HepG2 (cell line): Measurements from ENCODE around the gene DUS1L. TPM values are rescaled to one million over a fixed set of nuclear protein-coding genes. Genes with fewer than 3 reads are reported as not detected.

Experiments
- ATRX ChIP-seq: sonication (generic); formaldehyde crosslinking; IDR thresholded peaks from 2 replicates; pipeline ENCODE4 v1.4.0; 2020; ENCODE audit warnings: missing genetic modification reagents, borderline replicate concordance
- KDM4B ChIP-seq: sonication (generic); formaldehyde crosslinking; IDR thresholded peaks from 2 replicates; pipeline ENCODE4 v1.4.0; 2020; ENCODE audit warnings: missing genetic modification reagents
- KLF11 ChIP-seq: IDR thresholded peaks from 2 replicates; pipeline ENCODE4 v1.6.1; 2016; ENCODE audit warnings: missing compliant biosample characterization
- PHF21A ChIP-seq: sonication (generic); formaldehyde crosslinking; IDR thresholded peaks from 2 replicates; pipeline ENCODE4 v1.5.0; 2020; ENCODE audit warnings: mild to moderate bottlenecking, missing genetic modification reagents
- SIX1 ChIP-seq: sonication (generic); formaldehyde crosslinking; IDR thresholded peaks from 2 replicates; pipeline ENCODE4 v1.4.0; 2020; ENCODE audit warnings: missing genetic modification reagents, borderline replicate concordance
- TGIF2 ChIP-seq: IDR thresholded peaks from 2 replicates; pipeline ENCODE4 v1.6.1; 2016; ENCODE audit warnings: control low read depth, missing compliant biosample characterization
- ZNF124 ChIP-seq: sonication (generic); formaldehyde crosslinking; IDR thresholded peaks from 2 replicates; pipeline ENCODE4 v1.4.0; 2020; ENCODE audit warnings: missing genetic modification reagents
- ZNF3 ChIP-seq: IDR thresholded peaks from 2 replicates; pipeline ENCODE4 v1.7.0; 2017; ENCODE audit warnings: inconsistent platforms
- ZNF329 ChIP-seq: sonication (generic); formaldehyde crosslinking; IDR thresholded peaks from 2 replicates; pipeline ENCODE4 v1.9.0; 2021; ENCODE audit warnings: low read depth, mild to moderate bottlenecking, missing genetic modification reagents
- ZNF33B ChIP-seq: sonication (generic); formaldehyde crosslinking; IDR thresholded peaks from 2 replicates; pipeline ENCODE4 v1.5.1; 2020; ENCODE audit warnings: mild to moderate bottlenecking, missing genetic modification reagents
- ZNF501 ChIP-seq: sonication (generic); formaldehyde crosslinking; IDR thresholded peaks from 2 replicates; pipeline ENCODE4 v1.5.1; 2020; ENCODE audit warnings: mild to moderate bottlenecking, moderate library complexity, missing genetic modification reagents
- ZNF720 ChIP-seq: sonication (generic); formaldehyde crosslinking; IDR thresholded peaks from 2 replicates; pipeline ENCODE4 v1.4.0; 2020; ENCODE audit warnings: missing genetic modification reagents
- polyA plus RNA-seq, 8 experiments: library from polyadenylated mRNA; depleted of rRNA in 3 of 8; stranded (reverse) in 7 of 8; unstranded in 1 of 8; fragments of >200 nt; fragmentation: Illumina TruSeq in 4 of 8; extraction: Trizol in 4 of 8; gene quantifications; 2 replicates each; pipeline versions ENCODE4 v1.2.1 to v1.2.3, GENCODE V29; 2011 to 2016; ENCODE audit warnings: low read depth in 4 of 8, missing spikeins in 1 of 8, mixed read lengths in 1 of 8; ENCODE audit not compliant: insufficient read depth in 1 of 8
- total RNA-seq, 5 experiments: library from RNA; depleted of rRNA; stranded (reverse); fragments of >200 nt; fragmentation: Illumina TruSeq; extraction: Trizol; gene quantifications; 2 replicates each; pipeline ENCODE4 v1.2.3, GENCODE V29; 2016; ENCODE audit warnings: low read depth in 1 of 5
- TF ChIP-seq, protein P1 (sequence below): sonication (generic); formaldehyde crosslinking; IDR thresholded peaks from one replicate; pipeline ENCODE4 v1.5.1; 2020; ENCODE audit warnings: mild to moderate bottlenecking, missing genetic modification reagents; ENCODE audit errors: not compliant biosample characterization
- TF ChIP-seq, protein P2 (sequence below): sonication (generic); formaldehyde crosslinking; IDR thresholded peaks from 2 replicates; pipeline ENCODE4 v1.4.0; 2020; ENCODE audit warnings: missing genetic modification reagents
- TF ChIP-seq, protein P3 (sequence below): sonication (generic); formaldehyde crosslinking; IDR thresholded peaks from 2 replicates; pipeline ENCODE4 v1.5.0; 2020; ENCODE audit warnings: missing genetic modification reagents, mild to moderate bottlenecking, borderline replicate concordance
- TF ChIP-seq, protein P4 (sequence below): IDR thresholded peaks from 2 replicates; pipeline ENCODE4 v1.6.1; 2016; ENCODE audit warnings: low read depth, control low read depth
- TF ChIP-seq, protein P5 (sequence below): sonication (generic); formaldehyde crosslinking; IDR thresholded peaks from 2 replicates; pipeline ENCODE4 v1.5.0; 2020; ENCODE audit warnings: missing genetic modification reagents

The DUS1L gene
- total and polyA plus RNA-seq, 2 of the 13 experiments (the other 11 are each of a cell fraction or from before 2014, with no cell fraction given) = 81.0 to 109 TPM

DNA sequence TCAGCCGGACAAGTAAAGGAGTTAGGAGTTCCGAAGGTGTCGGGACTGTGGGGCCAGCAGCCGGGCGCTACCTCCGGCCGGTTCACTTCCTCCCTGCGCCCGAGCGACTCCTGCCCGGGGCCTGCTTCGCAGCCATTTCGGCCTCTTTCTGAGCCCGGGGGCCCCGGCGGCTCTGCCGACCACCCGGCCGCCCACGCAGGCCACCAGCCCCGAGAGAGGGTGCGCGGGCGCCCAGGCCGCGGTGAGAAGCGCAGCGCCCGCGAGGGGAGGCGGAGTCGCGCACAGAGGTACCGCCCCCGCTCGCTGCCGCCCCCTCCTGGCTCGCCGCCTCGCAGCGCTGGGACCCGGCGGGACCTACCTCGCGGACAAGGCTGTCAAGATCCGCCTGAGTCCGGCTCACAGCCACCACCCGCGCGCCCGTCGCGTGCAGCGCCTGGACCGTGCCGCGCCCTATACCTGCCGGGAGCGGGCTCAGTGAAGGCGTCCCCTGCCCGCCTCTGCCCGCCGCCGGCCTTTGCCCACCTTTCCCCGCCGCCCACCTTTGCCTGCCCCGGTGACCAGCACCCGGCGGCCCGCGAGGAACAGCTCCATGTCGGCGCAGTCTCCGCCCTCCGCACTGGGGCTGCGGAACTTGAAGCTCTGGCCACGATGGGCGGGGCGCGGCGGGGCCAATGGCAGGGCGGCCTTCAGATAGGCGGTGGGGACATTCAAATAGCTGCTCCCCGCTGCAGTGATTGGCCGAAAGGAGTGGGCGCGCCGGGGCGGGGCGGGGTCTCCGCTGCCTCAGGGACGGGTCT is 28.3 kb downstream of the DUS1L start, which contains the start of gene DCXR (continued):
- TF ChIP-seq KDM4B (CRISPR knock-in tag) (peak; percentile 80; the same call in 1 of the 2 replicates), ZNF329 (CRISPR knock-in tag) (no peak), ZNF33B (CRISPR knock-in tag) (peak; percentile 94), ATRX (CRISPR knock-in tag) (no peak), SIX1 (no peak), ZNF124 (CRISPR knock-in tag) (peak; percentile 77; the same call in 1 of the 2 replicates), ZNF501 (CRISPR knock-in tag) (peak; percentile 100), TGIF2 (peak; percentile 87), PHF21A (CRISPR knock-in tag) (peak; percentile 88), KLF11 (CRISPR knock-in tag) (peak; percentile 96; the same call in 1 of the 2 replicates), ZNF720 (CRISPR knock-in tag) (no peak), ZNF3 (CRISPR knock-in tag) (no peak)
- TF ChIP-seq, protein P1, sequence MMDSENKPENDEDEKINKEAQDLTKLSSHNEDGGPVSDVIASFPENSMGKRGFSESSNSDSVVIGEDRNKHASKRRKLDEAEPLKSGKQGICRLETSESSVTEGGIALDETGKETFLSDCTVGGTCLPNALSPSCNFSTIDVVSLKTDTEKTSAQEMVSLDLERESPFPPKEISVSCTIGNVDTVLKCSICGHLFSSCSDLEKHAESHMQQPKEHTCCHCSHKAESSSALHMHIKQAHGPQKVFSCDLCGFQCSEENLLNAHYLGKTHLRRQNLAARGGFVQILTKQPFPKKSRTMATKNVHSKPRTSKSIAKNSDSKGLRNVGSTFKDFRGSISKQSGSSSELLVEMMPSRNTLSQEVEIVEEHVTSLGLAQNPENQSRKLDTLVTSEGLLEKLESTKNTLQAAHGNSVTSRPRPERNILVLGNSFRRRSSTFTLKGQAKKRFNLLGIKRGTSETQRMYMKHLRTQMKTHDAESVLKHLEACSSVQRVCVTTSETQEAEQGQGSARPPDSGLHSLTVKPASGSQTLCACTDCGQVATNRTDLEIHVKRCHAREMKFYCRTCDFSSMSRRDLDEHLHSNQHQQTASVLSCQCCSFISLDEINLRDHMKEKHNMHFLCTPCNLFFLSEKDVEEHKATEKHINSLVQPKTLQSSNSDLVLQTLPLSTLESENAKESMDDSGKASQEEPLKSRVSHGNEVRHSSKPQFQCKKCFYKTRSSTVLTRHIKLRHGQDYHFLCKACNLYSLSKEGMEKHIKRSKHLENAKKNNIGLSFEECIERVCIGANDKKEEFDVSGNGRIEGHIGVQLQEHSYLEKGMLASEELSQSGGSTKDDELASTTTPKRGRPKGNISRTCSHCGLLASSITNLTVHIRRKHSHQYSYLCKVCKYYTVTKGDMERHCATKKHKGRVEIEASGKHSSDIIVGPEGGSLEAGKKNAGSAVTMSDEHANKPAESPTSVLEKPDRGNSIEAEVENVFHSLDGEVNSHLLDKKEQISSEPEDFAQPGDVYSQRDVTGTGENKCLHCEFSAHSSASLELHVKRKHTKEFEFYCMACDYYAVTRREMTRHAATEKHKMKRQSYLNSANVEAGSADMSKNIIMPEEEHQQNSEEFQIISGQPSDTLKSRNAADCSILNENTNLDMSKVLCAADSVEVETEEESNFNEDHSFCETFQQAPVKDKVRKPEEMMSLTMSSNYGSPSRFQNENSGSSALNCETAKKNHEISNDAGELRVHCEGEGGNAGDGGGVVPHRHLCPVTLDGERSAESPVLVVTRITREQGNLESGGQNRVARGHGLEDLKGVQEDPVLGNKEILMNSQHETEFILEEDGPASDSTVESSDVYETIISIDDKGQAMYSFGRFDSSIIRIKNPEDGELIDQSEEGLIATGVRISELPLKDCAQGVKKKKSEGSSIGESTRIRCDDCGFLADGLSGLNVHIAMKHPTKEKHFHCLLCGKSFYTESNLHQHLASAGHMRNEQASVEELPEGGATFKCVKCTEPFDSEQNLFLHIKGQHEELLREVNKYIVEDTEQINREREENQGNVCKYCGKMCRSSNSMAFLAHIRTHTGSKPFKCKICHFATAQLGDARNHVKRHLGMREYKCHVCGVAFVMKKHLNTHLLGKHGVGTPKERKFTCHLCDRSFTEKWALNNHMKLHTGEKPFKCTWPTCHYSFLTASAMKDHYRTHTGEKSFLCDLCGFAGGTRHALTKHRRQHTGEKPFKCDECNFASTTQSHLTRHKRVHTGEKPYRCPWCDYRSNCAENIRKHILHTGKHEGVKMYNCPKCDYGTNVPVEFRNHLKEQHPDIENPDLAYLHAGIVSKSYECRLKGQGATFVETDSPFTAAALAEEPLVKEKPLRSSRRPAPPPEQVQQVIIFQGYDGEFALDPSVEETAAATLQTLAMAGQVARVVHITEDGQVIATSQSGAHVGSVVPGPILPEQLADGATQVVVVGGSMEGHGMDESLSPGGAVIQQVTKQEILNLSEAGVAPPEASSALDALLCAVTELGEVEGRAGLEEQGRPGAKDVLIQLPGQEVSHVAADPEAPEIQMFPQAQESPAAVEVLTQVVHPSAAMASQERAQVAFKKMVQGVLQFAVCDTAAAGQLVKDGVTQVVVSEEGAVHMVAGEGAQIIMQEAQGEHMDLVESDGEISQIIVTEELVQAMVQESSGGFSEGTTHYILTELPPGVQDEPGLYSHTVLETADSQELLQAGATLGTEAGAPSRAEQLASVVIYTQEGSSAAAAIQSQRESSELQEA (CRISPR knock-in tag) = peak; percentile 87
- TF ChIP-seq, protein P2, sequence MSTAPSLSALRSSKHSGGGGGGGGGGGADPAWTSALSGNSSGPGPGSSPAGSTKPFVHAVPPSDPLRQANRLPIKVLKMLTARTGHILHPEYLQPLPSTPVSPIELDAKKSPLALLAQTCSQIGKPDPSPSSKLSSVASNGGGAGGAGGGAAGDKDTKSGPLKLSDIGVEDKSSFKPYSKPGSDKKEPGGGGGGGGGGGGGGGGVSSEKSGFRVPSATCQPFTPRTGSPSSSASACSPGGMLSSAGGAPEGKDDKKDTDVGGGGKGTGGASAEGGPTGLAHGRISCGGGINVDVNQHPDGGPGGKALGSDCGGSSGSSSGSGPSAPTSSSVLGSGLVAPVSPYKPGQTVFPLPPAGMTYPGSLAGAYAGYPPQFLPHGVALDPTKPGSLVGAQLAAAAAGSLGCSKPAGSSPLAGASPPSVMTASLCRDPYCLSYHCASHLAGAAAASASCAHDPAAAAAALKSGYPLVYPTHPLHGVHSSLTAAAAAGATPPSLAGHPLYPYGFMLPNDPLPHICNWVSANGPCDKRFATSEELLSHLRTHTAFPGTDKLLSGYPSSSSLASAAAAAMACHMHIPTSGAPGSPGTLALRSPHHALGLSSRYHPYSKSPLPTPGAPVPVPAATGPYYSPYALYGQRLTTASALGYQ = no peak
- TF ChIP-seq, protein P3, sequence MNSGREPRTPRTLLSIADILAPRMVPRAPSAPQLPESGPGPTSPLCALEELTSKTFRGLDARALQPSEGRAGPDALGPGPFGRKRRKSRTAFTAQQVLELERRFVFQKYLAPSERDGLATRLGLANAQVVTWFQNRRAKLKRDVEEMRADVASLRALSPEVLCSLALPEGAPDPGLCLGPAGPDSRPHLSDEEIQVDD (CRISPR knock-in tag) = peak; percentile 92
- TF ChIP-seq, protein P4, sequence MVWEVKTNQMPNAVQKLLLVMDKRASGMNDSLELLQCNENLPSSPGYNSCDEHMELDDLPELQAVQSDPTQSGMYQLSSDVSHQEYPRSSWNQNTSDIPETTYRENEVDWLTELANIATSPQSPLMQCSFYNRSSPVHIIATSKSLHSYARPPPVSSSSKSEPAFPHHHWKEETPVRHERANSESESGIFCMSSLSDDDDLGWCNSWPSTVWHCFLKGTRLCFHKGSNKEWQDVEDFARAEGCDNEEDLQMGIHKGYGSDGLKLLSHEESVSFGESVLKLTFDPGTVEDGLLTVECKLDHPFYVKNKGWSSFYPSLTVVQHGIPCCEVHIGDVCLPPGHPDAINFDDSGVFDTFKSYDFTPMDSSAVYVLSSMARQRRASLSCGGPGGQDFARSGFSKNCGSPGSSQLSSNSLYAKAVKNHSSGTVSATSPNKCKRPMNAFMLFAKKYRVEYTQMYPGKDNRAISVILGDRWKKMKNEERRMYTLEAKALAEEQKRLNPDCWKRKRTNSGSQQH (CRISPR knock-in tag) = peak; percentile 77; the same call in 1 of the 2 replicates
- TF ChIP-seq, protein P5, sequence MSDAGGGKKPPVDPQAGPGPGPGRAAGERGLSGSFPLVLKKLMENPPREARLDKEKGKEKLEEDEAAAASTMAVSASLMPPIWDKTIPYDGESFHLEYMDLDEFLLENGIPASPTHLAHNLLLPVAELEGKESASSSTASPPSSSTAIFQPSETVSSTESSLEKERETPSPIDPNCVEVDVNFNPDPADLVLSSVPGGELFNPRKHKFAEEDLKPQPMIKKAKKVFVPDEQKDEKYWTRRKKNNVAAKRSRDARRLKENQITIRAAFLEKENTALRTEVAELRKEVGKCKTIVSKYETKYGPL = no peak
